PC-9 (cell line): ENCODE results near the gene PCED1B. TPM values are rescaled to one million over a fixed set of nuclear protein-coding genes. Genes with fewer than 3 reads are reported as not detected.

ENCODE experiments used
- BruUV-seq: library from RNA; stranded (reverse); fragments of 400-500 nt; replicated peaks from 2 replicates; lab custom pipeline; 2021; lab: Mats Ljungman, UMichigan
- CTCF ChIA-PET: fragments of 300-600 bp; sonication (Branson Sonifier 250); formaldehyde crosslinking; loops from one replicate; lab custom pipeline; 2022; ENCODE audit warnings: antibody characterized with exemption; lab: Charles Lee
- POLR2A ChIA-PET: fragments of 300-600 bp; sonication (Branson Sonifier 250); formaldehyde crosslinking; loops from one replicate; lab custom pipeline; 2022; ENCODE audit warnings: antibody characterized with exemption; ENCODE audit not compliant: unreplicated experiment; lab: Charles Lee
- DNase-seq, 2 experiments: peaks; one replicate each; pipeline versions ENCODE4 v3.0.0 to v3.0.0-alpha.2; 2015 to 2022; ENCODE audit warnings: mixed read lengths in 1 of 2
- H2AFZ ChIP-seq: fragments of 200-600 bp; sonication (generic); 2 replicates; pipeline ENCODE4 v1.8.1; 2017; ENCODE audit warnings: antibody characterized with exemption
- H3F3A ChIP-seq: fragments of 200-600 bp; sonication (generic); 2 replicates; pipeline ENCODE4 v1.8.1; 2017; ENCODE audit warnings: antibody characterized with exemption, mild to moderate bottlenecking, low read depth; ENCODE audit not compliant: insufficient read depth
- H3K27ac ChIP-seq: fragments of 200-600 bp; sonication (generic); 2 replicates; pipeline ENCODE4 v1.6.1; 2016; ENCODE audit warnings: mixed run types
- H3K27me3 ChIP-seq: fragments of 200-600 bp; sonication (generic); 2 replicates; pipeline ENCODE4 v1.6.1; 2016; ENCODE audit warnings: low read depth, mixed run types; ENCODE audit not compliant: insufficient read depth
- H3K36me3 ChIP-seq: fragments of 200-600 bp; sonication (generic); 2 replicates; pipeline ENCODE4 v1.6.1; 2016; ENCODE audit warnings: low read depth, mixed run types
- H3K4me1 ChIP-seq: fragments of 200-600 bp; sonication (generic); replicated peaks from 2 replicates; pipeline ENCODE4 v1.6.1; 2016; ENCODE audit warnings: mixed run types; ENCODE audit not compliant: insufficient read depth
- H3K4me2 ChIP-seq: fragments of 200-600 bp; sonication (generic); 2 replicates; pipeline ENCODE4 v1.6.1; 2017; ENCODE audit warnings: mixed run types
- H3K4me3 ChIP-seq: fragments of 200-600 bp; sonication (generic); 2 replicates; pipeline ENCODE4 v1.6.1; 2016; ENCODE audit warnings: mixed run types
- H3K79me2 ChIP-seq: fragments of 200-600 bp; sonication (generic); 2 replicates; pipeline ENCODE4 v1.6.1; 2017; ENCODE audit warnings: low read depth, mixed run types
- H3K9me2 ChIP-seq: fragments of 200-600 bp; sonication (generic); 2 replicates; pipeline ENCODE4 v1.8.1; 2017; ENCODE audit warnings: mild to moderate bottlenecking; ENCODE audit not compliant: insufficient read depth
- H3K9me3 ChIP-seq: fragments of 200-600 bp; sonication (generic); 2 replicates; pipeline ENCODE4 v1.8.1; 2016; ENCODE audit warnings: low read depth; ENCODE audit not compliant: insufficient read depth
- H4K20me1 ChIP-seq: fragments of 200-600 bp; sonication (generic); 2 replicates; pipeline ENCODE4 v1.8.1; 2017; ENCODE audit not compliant: insufficient read depth
- CTCF ChIP-seq: fragments of 200-600 bp; sonication (generic); conservative IDR thresholded peaks from 2 replicates; pipeline ENCODE4 v1.6.1; 2017; ENCODE audit warnings: mixed run types, antibody characterized with exemption, mild to moderate bottlenecking, moderate library complexity
- EZH2 ChIP-seq: fragments of 200-600 bp; sonication (generic); IDR thresholded peaks from 2 replicates; pipeline ENCODE4 v1.8.0; 2017; ENCODE audit warnings: antibody characterized with exemption, low read depth
- intact Hi-C: fragments of 100-400 bp; cut with micrococcal nuclease; formaldehyde crosslinking; loops from one replicate; pipeline ENCODE4 v1.10.0; 2022; ENCODE audit not compliant: unreplicated experiment
- total RNA-seq: library from RNA; stranded (reverse); gene quantifications from 2 replicates; pipeline ENCODE4 v1.2.3, GENCODE V29; 2021

PCED1B gene
- total RNA-seq, 1 experiment from 2014 or later = 11.2 TPM

GRCh38 chr12:47251919-47252318 is 172.5 kb downstream of the PCED1B start:
- H3K36me3 ChIP-seq = 0 out of 2 replicates have a peak, but pooled peaks cover 4% of the 10 kb centered on the region
- ChIA-PET CTCF (no interaction called here), POLR2A (no interaction called here)
- intact Hi-C loops = no loop called here
- no TSS peak for BruUV-seq
- H2AFZ ChIP-seq = no peak overlapping the region
- peaks cover 38% of the 10 kb centered on the region for H3K4me1 ChIP-seq
- DNase-seq = no peak
- H3K79me2 ChIP-seq = no peaks in the 10 kb centered on the region
- no peaks in the 10 kb centered on the region for H3K9me2 ChIP-seq
- H3K9me3 ChIP-seq = peaks cover 38% of the 10 kb centered on the region
- no peaks in the 10 kb centered on the region for H4K20me1 ChIP-seq
- no peak overlapping the region for H3K4me3 ChIP-seq
- TF ChIP-seq CTCF (no peak), EZH2 (no peak)
- H3F3A ChIP-seq = peaks cover 15% of the 10 kb centered on the region; the same call in 1 of the 2 replicates
- no peaks in the 10 kb centered on the region for H3K27me3 ChIP-seq
- no peak overlapping the region for H3K27ac ChIP-seq
- H3K4me2 ChIP-seq = no peak overlapping the region

- Histone ChIP-seq H3K36me3 (no peaks in the 10 kb centered on the region), H3K79me2 (no peaks in the 10 kb centered on the region), H3K27ac (no peak overlapping the region), H3K9me3 (peaks cover 21% of the 10 kb centered on the region), H4K20me1 (no peaks in the 10 kb centered on the region), H3K4me1 (peaks cover 21% of the 10 kb centered on the region), H3K27me3 (no peaks in the 10 kb centered on the region), H3K4me3 (no peak overlapping the region), H3F3A (peaks cover 13% of the 10 kb centered on the region), H3K9me2 (no peaks in the 10 kb centered on the region), H2AFZ (no peak overlapping the region), H3K4me2 (no peak overlapping the region)
- CTCF ChIA-PET = no interaction called here
- TF ChIP-seq CTCF = no peak
- no peak for TF ChIP-seq EZH2
- DNase-seq = no peak
- no TSS peak for BruUV-seq
- intact Hi-C loops = no loop called here
- POLR2A ChIA-PET = no interaction called here
Observed at GRCh38 chr12:47264951-47265350, 185.5 kb downstream of the PCED1B start.

- peaks cover 18% of the 10 kb centered on the region for H3F3A ChIP-seq
- intact Hi-C loops = no loop called here
- no peak for DNase-seq
- no peaks in the 10 kb centered on the region for H3K27me3 ChIP-seq
- H3K4me3 ChIP-seq = no peak overlapping the region
- no TSS peak for BruUV-seq
- no peaks in the 10 kb centered on the region for H3K9me2 ChIP-seq
- no peaks in the 10 kb centered on the region for H4K20me1 ChIP-seq
- H3K36me3 ChIP-seq = no peaks in the 10 kb centered on the region
- no peak overlapping the region for H3K27ac ChIP-seq
- H3K79me2 ChIP-seq = no peaks in the 10 kb centered on the region
- CTCF ChIA-PET = no interaction called here
- H3K9me3 ChIP-seq = peaks cover 21% of the 10 kb centered on the region
- no peak overlapping the region for H3K4me2 ChIP-seq
- H3K4me1 ChIP-seq = peaks cover 25% of the 10 kb centered on the region
- H2AFZ ChIP-seq = no peak overlapping the region
- TF ChIP-seq CTCF (no peak), EZH2 (no peak)
- POLR2A ChIA-PET = no interaction called here
Observed at GRCh38 chr12:47265391-47265790, 186.0 kb downstream of the PCED1B start.
